ENCODE results near the gene TNFRSF19.

DNA sequence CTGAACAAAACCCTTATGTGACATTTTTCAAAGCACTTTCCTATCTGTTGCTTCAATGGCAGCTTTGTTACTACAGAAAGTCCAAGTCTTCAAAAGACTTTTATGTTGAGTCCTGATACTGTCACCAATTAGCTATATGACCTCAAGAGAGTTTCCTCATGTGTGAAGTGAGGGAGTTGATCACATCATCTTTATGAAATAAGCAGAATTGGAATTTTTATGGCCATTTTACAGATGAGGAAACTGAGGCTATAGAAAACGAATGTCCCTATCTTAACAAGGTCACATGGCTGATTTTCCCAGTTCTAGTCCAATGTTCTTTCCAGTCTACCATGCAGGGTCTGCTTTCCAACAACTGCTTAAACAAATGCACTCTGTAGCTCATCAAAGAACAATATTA lies 2.6 kb downstream of the TNFRSF19 start:
- TF ChIP-seq, protein P1, sequence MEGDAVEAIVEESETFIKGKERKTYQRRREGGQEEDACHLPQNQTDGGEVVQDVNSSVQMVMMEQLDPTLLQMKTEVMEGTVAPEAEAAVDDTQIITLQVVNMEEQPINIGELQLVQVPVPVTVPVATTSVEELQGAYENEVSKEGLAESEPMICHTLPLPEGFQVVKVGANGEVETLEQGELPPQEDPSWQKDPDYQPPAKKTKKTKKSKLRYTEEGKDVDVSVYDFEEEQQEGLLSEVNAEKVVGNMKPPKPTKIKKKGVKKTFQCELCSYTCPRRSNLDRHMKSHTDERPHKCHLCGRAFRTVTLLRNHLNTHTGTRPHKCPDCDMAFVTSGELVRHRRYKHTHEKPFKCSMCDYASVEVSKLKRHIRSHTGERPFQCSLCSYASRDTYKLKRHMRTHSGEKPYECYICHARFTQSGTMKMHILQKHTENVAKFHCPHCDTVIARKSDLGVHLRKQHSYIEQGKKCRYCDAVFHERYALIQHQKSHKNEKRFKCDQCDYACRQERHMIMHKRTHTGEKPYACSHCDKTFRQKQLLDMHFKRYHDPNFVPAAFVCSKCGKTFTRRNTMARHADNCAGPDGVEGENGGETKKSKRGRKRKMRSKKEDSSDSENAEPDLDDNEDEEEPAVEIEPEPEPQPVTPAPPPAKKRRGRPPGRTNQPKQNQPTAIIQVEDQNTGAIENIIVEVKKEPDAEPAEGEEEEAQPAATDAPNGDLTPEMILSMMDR (IDR thresholded peaks at IDR 0.05; ENCODE audit: low read length): no peak
- no peak for TF ChIP-seq EZH2 (IDR thresholded peaks at IDR 0.05; ENCODE audit: borderline replicate concordance, low read length)
